ENCODE data around the gene GINS1.
A peak's percentile ranks its signal among the peaks of the same experiment; 100 is the strongest.

Gene GINS1

GRCh38 chr20:25374842-25375241, 32.6 kb upstream of the GINS1 start:
- Histone ChIP-seq H3K4me1 (ENCODE audit: control insufficient read depth, insufficient read depth, low read length) (no peaks in the 10 kb centered on the region), H3K27ac (ENCODE audit: low read length) (no peak overlapping the region), H3K9ac (ENCODE audit: low read length in 2 of 2) (no peak overlapping the region), H3K4me3 (ENCODE audit: low read length in 2 of 2) (no peak overlapping the region), H3K27me3 (ENCODE audit: control insufficient read depth in 1 of 2, insufficient read depth in 2 of 2, low read length in 2 of 2) (no peaks in the 10 kb centered on the region), H3K9me3 (ENCODE audit: control insufficient read depth in 2 of 2, low read length in 2 of 2) (no peaks in the 10 kb centered on the region), H3K36me3 (ENCODE audit: control insufficient read depth in 2 of 2, insufficient read depth in 2 of 2, low read length in 2 of 2) (no peaks in the 10 kb centered on the region)

GRCh38 chr20:25376236-25376635, 31.2 kb upstream of the GINS1 start:
- no peak overlapping the region for H3K27ac ChIP-seq (ENCODE audit: low read length)
- H3K27me3 ChIP-seq (ENCODE audit: control insufficient read depth in 1 of 2, insufficient read depth in 2 of 2, low read length in 2 of 2): no peaks in the 10 kb centered on the region
- H3K4me1 ChIP-seq (ENCODE audit: control insufficient read depth, insufficient read depth, low read length): no peaks in the 10 kb centered on the region
- H3K36me3 ChIP-seq (ENCODE audit: control insufficient read depth in 2 of 2, insufficient read depth in 2 of 2, low read length in 2 of 2): no peaks in the 10 kb centered on the region
- no peak overlapping the region for H3K9ac ChIP-seq (ENCODE audit: low read length in 2 of 2)
- no peaks in the 10 kb centered on the region for H3K9me3 ChIP-seq (ENCODE audit: control insufficient read depth in 2 of 2, low read length in 2 of 2)
- H3K4me3 ChIP-seq (ENCODE audit: low read length in 2 of 2): no peak overlapping the region

- Histone ChIP-seq H3K36me3 (ENCODE audit: control insufficient read depth in 2 of 2, insufficient read depth in 2 of 2, low read length in 2 of 2) (no peaks in the 10 kb centered on the region), H3K9ac (ENCODE audit: low read length in 2 of 2) (no peak overlapping the region), H3K9me3 (ENCODE audit: control insufficient read depth in 2 of 2, low read length in 2 of 2) (no peaks in the 10 kb centered on the region), H3K27ac (ENCODE audit: low read length) (no peak overlapping the region), H3K4me1 (ENCODE audit: control insufficient read depth, insufficient read depth, low read length) (peaks cover under 1% of the 10 kb centered on the region), H3K4me3 (ENCODE audit: low read length in 2 of 2) (no peak overlapping the region), H3K27me3 (ENCODE audit: control insufficient read depth in 1 of 2, insufficient read depth in 2 of 2, low read length in 2 of 2) (no peaks in the 10 kb centered on the region)
Observed at GRCh38 chr20:25376886-25377285, 30.6 kb upstream of the GINS1 start.

GRCh38 chr20:25378189-25378883, 29.1 kb upstream of the GINS1 start:
- Histone ChIP-seq H3K4me3 (ENCODE audit: low read length in 2 of 2) (no peak overlapping the region), H3K36me3 (ENCODE audit: control insufficient read depth in 2 of 2, insufficient read depth in 2 of 2, low read length in 2 of 2) (peaks cover 0 to 3% of the 10 kb centered on the region in 2 donors), H3K27ac (ENCODE audit: low read length) (no peak overlapping the region), H3K9me3 (ENCODE audit: control insufficient read depth in 2 of 2, low read length in 2 of 2) (no peaks in the 10 kb centered on the region), H3K9ac (ENCODE audit: low read length in 2 of 2) (no peak overlapping the region), H3K27me3 (ENCODE audit: control insufficient read depth in 1 of 2, insufficient read depth in 2 of 2, low read length in 2 of 2) (no peaks in the 10 kb centered on the region), H3K4me1 (ENCODE audit: control insufficient read depth, insufficient read depth, low read length) (peaks cover 2% of the 10 kb centered on the region)

- Histone ChIP-seq H3K9ac (ENCODE audit: low read length in 2 of 2) (no peak overlapping the region), H3K27me3 (ENCODE audit: control insufficient read depth in 1 of 2, insufficient read depth in 2 of 2, low read length in 2 of 2) (no peaks in the 10 kb centered on the region), H3K4me3 (ENCODE audit: low read length in 2 of 2) (no peak overlapping the region), H3K36me3 (ENCODE audit: control insufficient read depth in 2 of 2, insufficient read depth in 2 of 2, low read length in 2 of 2) (peaks cover 0 to 3% of the 10 kb centered on the region in 2 donors), H3K9me3 (ENCODE audit: control insufficient read depth in 2 of 2, low read length in 2 of 2) (no peaks in the 10 kb centered on the region), H3K4me1 (ENCODE audit: control insufficient read depth, insufficient read depth, low read length) (peaks cover 2% of the 10 kb centered on the region), H3K27ac (ENCODE audit: low read length) (no peak overlapping the region)
Observed at GRCh38 chr20:25378884-25379733, 28.4 kb upstream of the GINS1 start.

- Histone ChIP-seq H3K9me3 (ENCODE audit: control insufficient read depth in 2 of 2, low read length in 2 of 2) (no peaks in the 10 kb centered on the region), H3K4me1 (ENCODE audit: control insufficient read depth, insufficient read depth, low read length) (peaks cover 2% of the 10 kb centered on the region), H3K9ac (ENCODE audit: low read length in 2 of 2) (no peak overlapping the region), H3K27me3 (ENCODE audit: control insufficient read depth in 1 of 2, insufficient read depth in 2 of 2, low read length in 2 of 2) (no peaks in the 10 kb centered on the region), H3K4me3 (ENCODE audit: low read length in 2 of 2) (no peak overlapping the region), H3K27ac (ENCODE audit: low read length) (no peak overlapping the region), H3K36me3 (ENCODE audit: control insufficient read depth in 2 of 2, insufficient read depth in 2 of 2, low read length in 2 of 2) (peaks cover 0 to 3% of the 10 kb centered on the region in 2 donors)
Observed at GRCh38 chr20:25380945-25381614, 26.4 kb upstream of the GINS1 start.

GRCh38 chr20:25382704-25383370, 24.6 kb upstream of the GINS1 start:
- Histone ChIP-seq H3K27me3 (ENCODE audit: control insufficient read depth in 1 of 2, insufficient read depth in 2 of 2, low read length in 2 of 2) (no peaks in the 10 kb centered on the region), H3K4me1 (ENCODE audit: control insufficient read depth, insufficient read depth, low read length) (peaks cover 2% of the 10 kb centered on the region), H3K4me3 (ENCODE audit: low read length in 2 of 2) (no peak overlapping the region), H3K36me3 (ENCODE audit: control insufficient read depth in 2 of 2, insufficient read depth in 2 of 2, low read length in 2 of 2) (peaks cover 0 to 3% of the 10 kb centered on the region in 2 donors), H3K27ac (ENCODE audit: low read length) (no peak overlapping the region), H3K9me3 (ENCODE audit: control insufficient read depth in 2 of 2, low read length in 2 of 2) (no peaks in the 10 kb centered on the region), H3K9ac (ENCODE audit: low read length in 2 of 2) (no peak overlapping the region)

GRCh38 chr20:25389401-25389857, 18.0 kb upstream of the GINS1 start:
- Histone ChIP-seq H3K27ac (ENCODE audit: low read length) (no peak overlapping the region), H3K4me3 (ENCODE audit: low read length in 2 of 2) (peak overlapping the region; percentile 74 to 82), H3K27me3 (ENCODE audit: control insufficient read depth in 1 of 2, insufficient read depth in 2 of 2, low read length in 2 of 2) (no peaks in the 10 kb centered on the region), H3K4me1 (ENCODE audit: control insufficient read depth, insufficient read depth, low read length) (peaks cover 8% of the 10 kb centered on the region), H3K9me3 (ENCODE audit: control insufficient read depth in 2 of 2, low read length in 2 of 2) (no peaks in the 10 kb centered on the region), H3K36me3 (ENCODE audit: control insufficient read depth in 2 of 2, insufficient read depth in 2 of 2, low read length in 2 of 2) (peaks cover 0 to 2% of the 10 kb centered on the region in 2 donors), H3K9ac (ENCODE audit: low read length in 2 of 2) (peak overlapping the region; percentile 60 to 66)

GRCh38 chr20:25389858-25390537, 17.5 kb upstream of the GINS1 start:
- H3K9me3 ChIP-seq (ENCODE audit: control insufficient read depth in 2 of 2, low read length in 2 of 2): no peaks in the 10 kb centered on the region
- peaks cover 0 to 2% of the 10 kb centered on the region in 2 donors for H3K36me3 ChIP-seq (ENCODE audit: control insufficient read depth in 2 of 2, insufficient read depth in 2 of 2, low read length in 2 of 2)
- peaks cover 8% of the 10 kb centered on the region for H3K4me1 ChIP-seq (ENCODE audit: control insufficient read depth, insufficient read depth, low read length)
- peak overlapping the region; percentile 66 for H3K27ac ChIP-seq (ENCODE audit: low read length)
- peak overlapping the region; percentile 60 to 66 for H3K9ac ChIP-seq (ENCODE audit: low read length in 2 of 2)
- H3K27me3 ChIP-seq (ENCODE audit: control insufficient read depth in 1 of 2, insufficient read depth in 2 of 2, low read length in 2 of 2): no peaks in the 10 kb centered on the region
- H3K4me3 ChIP-seq (ENCODE audit: low read length in 2 of 2): peak overlapping the region; percentile 74 to 82
